GM20431 (cell line): ENCODE results near the gene ERGIC1.
"Not testable (repeated sequence)": the region's sequence is repeated elsewhere in the genome, so short reads cannot be mapped to it uniquely, and the experiment has no call there.

Source experiments
- in situ Hi-C: fragments of 300-500 bp; cut with MseI, MboI; formaldehyde crosslinking; loops from one replicate; pipeline ENCODE4 v1.15.0; 2020; ENCODE audit warnings: low sequenced_read_pairs; ENCODE audit not compliant: unreplicated experiment

ERGIC1 gene

DNA sequence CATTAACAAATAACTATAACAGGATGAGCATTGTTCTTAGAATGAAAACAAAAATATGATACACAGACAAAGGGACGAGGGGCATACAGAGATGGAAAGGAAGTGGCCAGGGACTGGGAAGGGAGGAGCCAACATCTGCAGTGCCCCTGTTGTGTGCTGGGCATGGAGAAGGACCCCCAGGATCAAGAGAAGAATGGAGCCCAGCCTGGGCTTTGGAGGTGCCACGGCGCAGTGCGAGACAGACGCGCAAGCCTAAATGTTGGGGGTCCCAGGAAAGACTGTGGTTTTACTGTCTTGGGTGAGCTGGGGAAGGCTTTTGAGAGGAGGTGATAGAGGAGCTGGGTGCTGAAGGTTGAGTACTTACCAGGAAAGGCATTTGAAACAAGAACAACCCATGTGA, 34.6 kb upstream of the ERGIC1 start:
- in situ Hi-C loops: no loop called here

- in situ Hi-C loops: no loop called here
Measured at GRCh38 chr5:172800088-172800551, 33.9 kb upstream of the ERGIC1 start.

DNA sequence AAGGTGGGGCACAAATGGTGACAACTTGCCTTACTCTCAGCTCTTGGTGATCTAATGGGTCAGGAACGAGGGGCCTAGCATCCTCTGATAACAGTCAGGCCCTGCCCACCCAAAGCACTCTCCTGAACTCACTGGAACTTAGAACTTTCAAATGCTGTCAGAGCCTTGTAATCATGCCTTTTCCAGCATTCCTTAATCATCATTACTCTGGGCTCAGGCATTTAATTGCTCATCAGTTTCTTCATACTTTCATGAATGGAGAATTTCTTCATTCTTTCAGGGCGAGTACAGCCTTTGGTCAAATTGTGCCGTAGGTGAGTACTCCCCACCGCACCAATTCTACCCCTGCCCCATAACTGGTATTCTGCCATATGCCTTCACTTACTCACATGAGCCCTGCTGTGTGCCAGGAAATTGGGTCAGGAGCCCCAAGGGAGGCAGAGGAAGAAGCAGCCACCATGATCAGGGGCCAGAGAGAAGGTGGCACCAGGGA, 32.8 kb upstream of the ERGIC1 start:
- in situ Hi-C loops: no loop called here

- in situ Hi-C loops: no loop called here
Measured at GRCh38 chr5:172802112-172802511, 31.9 kb upstream of the ERGIC1 start.

- in situ Hi-C loops: no loop called here
Measured at GRCh38 chr5:172802567-172803176, 31.4 kb upstream of the ERGIC1 start.

- in situ Hi-C loops: no loop called here
Measured at GRCh38 chr5:172805018-172805683, 28.9 kb upstream of the ERGIC1 start.

GRCh38 chr5:172805736-172806255, 28.3 kb upstream of the ERGIC1 start:
- in situ Hi-C loops: no loop called here

DNA sequence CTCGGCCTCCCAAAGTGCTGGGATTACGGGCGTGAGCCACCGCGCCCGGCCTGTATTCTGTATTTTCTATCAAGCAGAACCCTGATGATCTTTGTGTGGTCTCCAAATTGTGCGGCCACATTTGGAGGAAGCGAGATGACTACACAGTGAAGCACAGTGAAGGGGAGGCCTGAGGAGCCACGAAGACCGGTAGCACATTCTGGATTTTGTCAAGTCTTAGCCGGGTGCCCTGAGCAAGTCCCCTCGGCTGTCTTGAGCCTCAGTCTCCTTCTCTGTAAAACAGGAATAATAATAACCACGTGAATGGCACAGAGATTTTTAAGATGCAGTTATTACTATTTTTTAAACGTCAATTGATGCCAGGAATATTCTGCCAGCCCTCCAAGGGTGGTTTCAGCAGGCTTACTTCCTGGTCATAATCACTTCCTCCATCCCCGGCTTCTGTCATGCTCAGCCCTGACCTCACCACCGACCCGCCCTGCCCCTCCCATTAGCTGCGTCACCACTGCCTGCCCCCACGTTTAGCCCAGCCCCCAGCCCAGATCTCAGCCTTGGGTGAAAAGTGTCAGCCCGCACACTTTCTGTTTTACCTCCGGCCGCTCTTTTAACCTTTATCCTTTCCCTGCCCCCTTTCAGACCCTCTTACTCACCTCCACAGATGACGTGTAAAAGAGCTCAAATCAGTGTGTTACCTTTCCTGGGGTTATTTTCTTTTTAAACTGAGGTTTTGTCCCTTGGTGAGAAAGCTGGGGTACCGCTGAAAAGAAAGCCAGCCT, 27.0 kb upstream of the ERGIC1 start:
- in situ Hi-C loops: no loop called here

DNA sequence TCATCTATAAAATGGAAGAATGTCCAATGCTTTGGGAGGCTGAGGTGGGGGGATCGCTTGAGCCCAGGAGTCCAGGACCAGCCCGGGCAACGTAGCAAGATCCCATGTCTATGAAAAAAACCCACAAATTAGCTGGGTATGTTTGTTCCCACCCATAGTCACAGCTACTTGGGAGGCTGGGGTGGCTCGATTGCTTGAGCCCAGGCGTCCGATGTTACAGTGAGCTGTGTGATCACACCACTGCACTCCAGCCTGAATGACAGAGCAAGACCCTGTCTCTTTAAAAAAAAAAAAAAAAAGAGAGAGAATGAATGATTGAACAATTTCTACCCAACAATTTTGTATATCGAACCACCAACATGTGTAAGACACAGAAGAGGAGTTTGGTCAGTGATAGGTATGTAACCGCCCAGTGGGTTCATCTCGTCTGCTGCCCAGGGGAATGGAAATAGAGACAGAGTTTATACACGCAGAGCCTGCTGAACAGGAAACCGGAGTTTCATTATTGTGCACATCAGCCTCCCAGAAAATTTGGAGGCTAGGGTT, 26.2 kb upstream of the ERGIC1 start:
- in situ Hi-C loops: no loop called here

GRCh38 chr5:172809774-172810173, 24.3 kb upstream of the ERGIC1 start:
- in situ Hi-C loops: no loop called here

DNA sequence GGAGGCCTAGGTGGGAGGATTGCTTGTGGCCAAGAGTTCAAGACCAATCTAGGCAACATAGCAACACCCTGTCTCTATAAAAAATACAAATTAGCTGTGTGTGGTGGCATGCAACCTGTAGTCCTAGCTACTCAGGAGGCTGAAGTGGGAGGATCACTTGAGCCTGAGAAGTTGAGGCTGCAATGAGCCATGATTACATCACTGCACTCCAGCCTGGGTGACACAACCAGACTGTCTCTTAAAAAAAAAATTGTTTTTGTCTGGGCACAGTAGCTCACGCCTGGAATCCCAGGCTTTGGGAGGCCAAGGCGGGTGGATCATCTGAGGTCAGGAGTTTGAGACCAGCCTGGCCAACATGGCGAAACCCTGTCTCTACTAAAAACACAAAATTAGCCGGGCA, 23.1 kb upstream of the ERGIC1 start:
- in situ Hi-C loops: not testable (repeated sequence)

GRCh38 chr5:172815631-172816030, 18.4 kb upstream of the ERGIC1 start:
- in situ Hi-C loops: no loop called here

GRCh38 chr5:172816925-172817562, 17.0 kb upstream of the ERGIC1 start:
- in situ Hi-C loops: no loop called here

DNA sequence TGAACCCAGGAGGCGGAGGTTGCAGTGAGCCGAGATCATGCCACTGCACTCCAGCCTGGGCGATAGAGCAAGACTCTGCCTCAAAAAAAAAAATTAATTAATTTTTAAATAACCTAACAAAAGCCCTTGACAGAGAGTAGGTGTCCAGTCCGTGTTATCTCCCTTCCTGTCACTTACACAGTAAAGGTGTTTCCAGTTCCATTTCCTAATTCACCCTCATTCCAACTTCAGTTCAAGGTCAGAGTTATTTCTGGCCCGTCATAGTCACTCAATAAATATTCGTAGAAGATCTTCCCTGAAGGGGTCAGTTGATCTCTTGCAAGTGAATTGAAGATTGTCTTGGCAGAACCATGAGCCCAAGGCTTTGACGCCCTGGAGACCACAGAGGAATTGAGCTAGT, 16.4 kb upstream of the ERGIC1 start:
- in situ Hi-C loops: no loop called here

- in situ Hi-C loops: no loop called here
Measured at GRCh38 chr5:172818081-172818480, 16.0 kb upstream of the ERGIC1 start.

DNA sequence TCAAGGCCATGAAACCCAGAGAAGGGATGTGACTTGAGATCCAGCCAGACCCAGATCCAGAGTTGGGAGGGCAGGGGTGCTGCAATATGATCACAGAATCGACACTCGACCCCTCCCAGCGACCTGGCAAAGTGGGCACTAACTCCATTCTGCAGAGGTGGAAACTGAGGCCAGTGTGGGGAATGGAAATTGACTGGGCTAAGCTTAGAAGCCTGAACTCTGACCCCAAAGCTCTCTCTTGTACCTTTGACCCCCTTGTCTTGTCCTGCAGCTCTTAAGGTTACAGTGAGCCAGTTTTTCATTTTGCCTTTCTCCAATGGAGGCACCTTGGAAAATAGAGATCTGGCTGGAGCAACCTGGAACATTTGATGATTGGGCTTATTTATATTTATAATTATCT, 14.5 kb upstream of the ERGIC1 start:
- in situ Hi-C loops: no loop called here

DNA sequence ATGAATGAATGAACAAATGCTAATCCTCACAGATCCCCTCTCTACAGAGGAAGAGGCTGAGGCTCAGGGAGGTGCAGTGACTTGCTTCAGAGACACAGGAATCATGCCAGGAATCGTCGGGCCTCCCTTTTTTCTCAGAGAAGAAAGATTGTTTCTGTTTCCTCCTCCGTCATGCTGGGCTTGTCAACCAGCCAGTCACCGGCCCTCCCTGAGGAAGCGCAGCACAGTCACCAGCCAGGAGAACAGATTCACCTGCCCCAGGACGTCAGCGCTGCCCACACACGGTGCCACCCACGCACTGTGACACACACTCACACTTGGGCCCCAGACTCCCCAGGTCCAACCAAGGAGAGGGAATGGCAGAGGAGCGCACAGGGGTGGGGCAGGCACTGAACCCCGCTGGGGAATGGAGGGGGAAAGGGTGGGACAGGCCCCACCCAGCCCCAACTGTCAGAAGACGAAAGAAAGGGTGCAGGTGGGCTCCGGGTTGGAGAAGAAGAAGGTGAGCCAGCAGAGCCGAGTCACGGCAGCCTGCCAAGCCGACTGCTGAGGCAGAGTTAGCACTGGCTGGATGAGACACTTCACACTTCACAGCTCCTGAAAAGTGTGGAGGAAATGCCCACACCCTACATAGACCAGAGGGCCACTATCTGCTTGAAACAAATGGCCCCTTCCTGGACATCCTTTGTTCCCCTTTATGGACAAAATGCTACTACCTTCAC, 13.8 kb upstream of the ERGIC1 start:
- in situ Hi-C loops: no loop called here

DNA sequence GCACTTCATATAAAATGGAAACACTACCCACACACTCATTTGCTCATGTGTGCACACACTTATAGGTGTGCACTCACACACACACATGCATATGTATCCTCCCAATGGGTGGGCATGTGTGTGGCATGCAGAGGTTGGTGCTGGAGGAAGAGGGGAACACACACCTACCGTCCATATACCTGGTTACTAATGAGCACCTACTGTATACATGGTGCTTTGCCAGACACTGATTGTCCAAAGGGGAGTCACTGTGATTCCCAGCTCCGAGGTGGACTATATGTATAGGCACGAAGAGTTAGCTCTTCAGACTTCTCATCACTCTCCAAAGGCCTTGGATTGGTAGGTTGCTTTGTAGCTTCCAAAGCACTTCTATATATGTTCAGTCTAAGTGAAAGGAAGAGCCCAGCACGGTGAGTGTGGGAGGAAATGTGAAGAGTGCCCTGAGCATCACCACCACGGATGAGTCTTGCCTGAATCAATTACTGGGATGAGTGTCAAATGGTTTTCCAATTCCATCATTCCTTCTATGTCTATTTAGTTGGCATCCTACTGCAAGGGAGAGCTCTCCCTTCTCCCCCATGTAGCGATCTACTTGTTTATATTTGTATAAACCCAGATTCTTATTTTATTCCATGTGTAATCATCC, 12.6 kb upstream of the ERGIC1 start:
- in situ Hi-C loops: no loop called here

GRCh38 chr5:172823840-172824362, 10.2 kb upstream of the ERGIC1 start:
- in situ Hi-C loops: no loop called here
